Neural cell (in vitro differentiated cells): ENCODE results near the gene ASIC3.

Source experiments
- CTCF ChIP-seq: fragments of 450-650 bp; IDR thresholded peaks from 2 replicates; pipeline ENCODE4 v1.5.1; 2014; ENCODE audit warnings: antibody characterized with exemption, mild to moderate bottlenecking, moderate library complexity; ENCODE audit not compliant: poor library complexity, severe bottlenecking
- EP300 ChIP-seq: fragments of 450-650 bp; conservative IDR thresholded peaks from 2 replicates; pipeline ENCODE4 v1.6.1; 2014; ENCODE audit warnings: antibody characterized with exemption, mild to moderate bottlenecking, moderate library complexity; ENCODE audit not compliant: poor library complexity, severe bottlenecking
- EZH2 ChIP-seq: fragments of 200-600, 300-800 bp; shearing (Covaris generic), sonication (generic); IDR thresholded peaks from 2 replicates; pipeline ENCODE4 v1.6.1; 2014; ENCODE audit warnings: antibody characterized with exemption, low read length, borderline replicate concordance, mild to moderate bottlenecking; ENCODE audit not compliant: insufficient read depth, poor library complexity, severe bottlenecking
- POLR2AphosphoS5 ChIP-seq: IDR thresholded peaks from 2 replicates; pipeline ENCODE4 v1.6.1; 2012
- RAD21 ChIP-seq: fragments of 450-650 bp; conservative IDR thresholded peaks from 2 replicates; pipeline ENCODE4 v1.6.1; 2014; ENCODE audit warnings: antibody characterized with exemption, mild to moderate bottlenecking, moderate library complexity
- REST ChIP-seq: IDR thresholded peaks from 2 replicates; pipeline ENCODE4 v1.6.1; 2012; ENCODE audit warnings: borderline replicate concordance
- SMC3 ChIP-seq: fragments of 450-650 bp; conservative IDR thresholded peaks from 2 replicates; pipeline ENCODE4 v1.6.1; 2014; ENCODE audit warnings: antibody characterized with exemption, mild to moderate bottlenecking, moderate library complexity; ENCODE audit not compliant: poor library complexity
- TAF1 ChIP-seq: IDR thresholded peaks from 2 replicates; pipeline ENCODE4 v1.6.1; 2012; ENCODE audit warnings: low read depth

GRCh38 chr7:151071032-151071866 lies 22.9 kb downstream of the ASIC3 start:
- TF ChIP-seq SMC3 (no peak), CTCF (no peak), EZH2 (no peak), EP300 (no peak), REST (no peak), TAF1 (no peak), POLR2AphosphoS5 (no peak), RAD21 (no peak)
